Fibroblast of skin of abdomen (primary cell): ENCODE results near the gene RHEX.

Source experiments
- DNase-seq: peaks from one replicate; pipeline ENCODE4 v3.0.0-alpha.2; 2013

RHEX gene

GRCh38 chr1:206097381-206097780 is 44.4 kb downstream of the RHEX start:
- no peak for DNase-seq

- no peak for DNase-seq
Observed at GRCh38 chr1:206098242-206098919, 45.4 kb downstream of the RHEX start.

- no peak for DNase-seq
Observed at GRCh38 chr1:206100226-206100815, 47.3 kb downstream of the RHEX start.

GRCh38 chr1:206101351-206102045 is 48.5 kb downstream of the RHEX start:
- DNase-seq, result no peak

GRCh38 chr1:206102292-206102936 is 49.4 kb downstream of the RHEX start:
- DNase-seq, result no peak

GRCh38 chr1:206103979-206104378 is 51.0 kb downstream of the RHEX start:
- DNase-seq, result no peak

- no peak for DNase-seq
Observed at GRCh38 chr1:206105464-206105995, 52.6 kb downstream of the RHEX start.

- DNase-seq, result peak; percentile 81
Observed at GRCh38 chr1:206106328-206107167, 53.6 kb downstream of the RHEX start.

- no peak for DNase-seq
Observed at GRCh38 chr1:206107168-206107544, 54.2 kb downstream of the RHEX start.

GRCh38 chr1:206108635-206109034 is 55.7 kb downstream of the RHEX start:
- DNase-seq, result no peak

GRCh38 chr1:206109718-206110117 is 56.7 kb downstream of the RHEX start:
- DNase-seq, result no peak

GRCh38 chr1:206110161-206110560 is 57.2 kb downstream of the RHEX start:
- no peak for DNase-seq

GRCh38 chr1:206110820-206111219 is 57.8 kb downstream of the RHEX start:
- no peak for DNase-seq

GRCh38 chr1:206111271-206111927 is 58.4 kb downstream of the RHEX start:
- no peak for DNase-seq

GRCh38 chr1:206112600-206113301 is 59.8 kb downstream of the RHEX start:
- no peak for DNase-seq

GRCh38 chr1:206114692-206115640 is 62.0 kb downstream of the RHEX start:
- no peak for DNase-seq

- no peak for DNase-seq
Observed at GRCh38 chr1:206115791-206116190, 62.8 kb downstream of the RHEX start.

GRCh38 chr1:206116191-206116872 is 63.4 kb downstream of the RHEX start:
- no peak for DNase-seq

- DNase-seq, result no peak
Observed at GRCh38 chr1:206116873-206117150, 63.8 kb downstream of the RHEX start.
